AG04450 (cell line): Measurements from ENCODE around the gene VEZT. TPM values are rescaled to one million over a fixed set of nuclear protein-coding genes. Genes with fewer than 3 reads are reported as not detected.

Experiments
- CTCF ChIA-PET: fragments of 300-600, 350-600 bp; formaldehyde crosslinking; extraction: SDS; loops from one replicate; lab custom pipeline; 2022; ENCODE audit warnings: antibody characterized with exemption, inconsistent platforms; lab: Charles Lee
- POLR2A ChIA-PET: fragments of 350-600 bp; formaldehyde crosslinking; extraction: SDS; loops from one replicate; lab custom pipeline; 2021; ENCODE audit warnings: antibody characterized with exemption, inconsistent platforms; lab: Yijun Ruan, JAX
- DNase-seq: peaks from one replicate; pipeline ENCODE4 v3.0.0-alpha.2; 2011; ENCODE audit warnings: low read depth, low spot score
- H3K27ac ChIP-seq: one replicate; pipeline ENCODE4 v1.5.1; 2012; ENCODE audit warnings: low read depth, low read length, control low read depth
- H3K27me3 ChIP-seq: one replicate; pipeline ENCODE4 v1.6.0; 2012; ENCODE audit warnings: low read length; ENCODE audit not compliant: control insufficient read depth, insufficient read depth
- H3K4me3 ChIP-seq: 2 replicates; pipeline ENCODE4 v1.5.1; 2011; ENCODE audit warnings: mild to moderate bottlenecking, low read depth, low read length, control low read depth
- H3K9me3 ChIP-seq: 2 replicates; pipeline ENCODE4 v1.5.1; 2012; ENCODE audit warnings: low read length; ENCODE audit not compliant: control insufficient read depth, insufficient read depth
- polyA plus RNA-seq: library from polyadenylated mRNA; depleted of rRNA; stranded (reverse); fragments of >200 nt; gene quantifications from 2 replicates; pipeline ENCODE4 v1.2.3, GENCODE V29; 2011; rRNA removed
- small RNA-seq: library from RNA; depleted of rRNA; stranded (forward); fragments of <200 nt; gene quantifications from one replicate; pipeline ENCODE3, GENCODE V24; 2012; ENCODE audit warnings: low read depth; ENCODE audit not compliant: insufficient read length
- TF ChIP-seq, protein P1 (sequence below): IDR thresholded peaks from 2 replicates; pipeline ENCODE4 v1.5.1; 2011; ENCODE audit warnings: low read depth, low read length, control low read depth, inconsistent platforms

VEZT gene
- polyA plus RNA-seq, 1 experiment, result 143 TPM

DNA sequence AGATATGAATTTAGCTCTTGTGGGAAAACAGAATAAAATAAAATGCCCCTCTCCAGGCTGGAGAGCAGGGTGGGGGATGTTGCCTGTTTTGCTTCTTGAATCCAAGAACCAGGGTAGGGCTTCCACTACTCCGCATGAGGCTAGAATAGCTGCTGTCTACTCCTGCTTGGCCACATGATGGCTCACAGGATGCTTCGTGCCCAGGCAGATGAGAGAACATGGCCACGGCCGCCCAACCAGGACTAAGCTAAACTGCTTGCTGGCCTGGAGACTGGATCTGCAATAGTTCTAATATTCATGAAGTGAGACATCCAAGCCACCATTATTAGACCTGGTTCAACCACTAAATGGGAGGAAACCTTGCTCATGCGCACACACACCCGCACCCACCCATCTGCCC, 134.1 kb downstream of the VEZT start:
- H3K9me3 ChIP-seq, result no peaks in the 10 kb centered on the region
- CTCF ChIA-PET, result interaction anchor here (1.2 kb wide), 1 partner anchor 11 kb away, joined by 3 read pairs; no protein-coding TSS in a partner anchor
- H3K4me3 ChIP-seq, result no peak overlapping the region
- no peaks in the 10 kb centered on the region for H3K27me3 ChIP-seq
- DNase-seq, result no peak
- H3K27ac ChIP-seq, result no peak overlapping the region
- POLR2A ChIA-PET, result interaction anchor here (1.1 kb wide), 1 partner anchor 122 kb away, joined by 3 read pairs; the partner anchor contains the start of gene METAP2
- TF ChIP-seq, protein P1, sequence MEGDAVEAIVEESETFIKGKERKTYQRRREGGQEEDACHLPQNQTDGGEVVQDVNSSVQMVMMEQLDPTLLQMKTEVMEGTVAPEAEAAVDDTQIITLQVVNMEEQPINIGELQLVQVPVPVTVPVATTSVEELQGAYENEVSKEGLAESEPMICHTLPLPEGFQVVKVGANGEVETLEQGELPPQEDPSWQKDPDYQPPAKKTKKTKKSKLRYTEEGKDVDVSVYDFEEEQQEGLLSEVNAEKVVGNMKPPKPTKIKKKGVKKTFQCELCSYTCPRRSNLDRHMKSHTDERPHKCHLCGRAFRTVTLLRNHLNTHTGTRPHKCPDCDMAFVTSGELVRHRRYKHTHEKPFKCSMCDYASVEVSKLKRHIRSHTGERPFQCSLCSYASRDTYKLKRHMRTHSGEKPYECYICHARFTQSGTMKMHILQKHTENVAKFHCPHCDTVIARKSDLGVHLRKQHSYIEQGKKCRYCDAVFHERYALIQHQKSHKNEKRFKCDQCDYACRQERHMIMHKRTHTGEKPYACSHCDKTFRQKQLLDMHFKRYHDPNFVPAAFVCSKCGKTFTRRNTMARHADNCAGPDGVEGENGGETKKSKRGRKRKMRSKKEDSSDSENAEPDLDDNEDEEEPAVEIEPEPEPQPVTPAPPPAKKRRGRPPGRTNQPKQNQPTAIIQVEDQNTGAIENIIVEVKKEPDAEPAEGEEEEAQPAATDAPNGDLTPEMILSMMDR, result no peak

Small RNAs within 50 kb of the gene (small RNA-seq; reads per million reads assigned to genes)
- gene MIR331 (186 reads per million, percentile 91 among the genes with 10 or more reads in this experiment), gene MIR3685 (not detected), gene RF00019 (not detected), gene RNU6-808P (not detected)

Other genes with a start within 250 kb of the VEZT start
- gene NDUFA12, start 214.1 kb upstream of the VEZT start, polyA plus RNA-seq, result 179 and 188 TPM in 2 replicates
- gene NR2C1, start 144.2 kb upstream of the VEZT start, polyA plus RNA-seq, result 28.9 and 32.8 TPM in 2 replicates
- gene FGD6, start 340 bp upstream of the VEZT start, polyA plus RNA-seq, result 7.1 and 10.2 TPM in 2 replicates